HL-60 (cell line): ENCODE measurements around the gene ANKDD1A.

Experiments
- DNase-seq, 2 experiments: peaks; one replicate each; pipeline ENCODE4 v3.0.0-alpha.2; 2010 to 2020; ENCODE audit warnings: low read depth in 1 of 2, low spot score in 1 of 2
- H3K27ac ChIP-seq: fragments of 250-450 bp; sonication (Bioruptor Pico); replicated peaks from 2 replicates; pipeline ENCODE4 v1.5.1; 2020; ENCODE audit warnings: mild to moderate bottlenecking, moderate library complexity
- H3K27me3 ChIP-seq: fragments of 250-450 bp; sonication (Bioruptor Pico); 2 replicates; pipeline ENCODE4 v1.5.1; 2021; ENCODE audit warnings: mild to moderate bottlenecking, moderate library complexity; ENCODE audit not compliant: insufficient read depth, poor library complexity, severe bottlenecking
- H3K4me3 ChIP-seq: replicated peaks from 2 replicates; pipeline ENCODE4 v1.5.1; 2011; ENCODE audit warnings: mild to moderate bottlenecking, control low read depth, low read length; ENCODE audit not compliant: insufficient read depth
- GABPA ChIP-seq: IDR thresholded peaks from 2 replicates; pipeline ENCODE4 v1.6.1; 2012; ENCODE audit warnings: low read depth
- POLR2AphosphoS5 ChIP-seq: IDR thresholded peaks from 2 replicates; pipeline ENCODE4 v1.6.1; 2012; ENCODE audit warnings: low read depth
- SPI1 ChIP-seq: IDR thresholded peaks from 2 replicates; pipeline ENCODE4 v1.6.1; 2012; ENCODE audit warnings: low read depth, mild to moderate bottlenecking, borderline replicate concordance
- TF ChIP-seq, protein P1 (sequence below): IDR thresholded peaks from one replicate; pipeline ENCODE4 v1.5.1; 2011; ENCODE audit warnings: low read length, control low read depth, inconsistent platforms; ENCODE audit not compliant: insufficient read depth
- TF ChIP-seq, protein P2 (sequence below): IDR thresholded peaks from 2 replicates; pipeline ENCODE4 v1.6.1; 2012; ENCODE audit warnings: low read depth; ENCODE audit not compliant: insufficient replicate concordance

ANKDD1A gene

DNA sequence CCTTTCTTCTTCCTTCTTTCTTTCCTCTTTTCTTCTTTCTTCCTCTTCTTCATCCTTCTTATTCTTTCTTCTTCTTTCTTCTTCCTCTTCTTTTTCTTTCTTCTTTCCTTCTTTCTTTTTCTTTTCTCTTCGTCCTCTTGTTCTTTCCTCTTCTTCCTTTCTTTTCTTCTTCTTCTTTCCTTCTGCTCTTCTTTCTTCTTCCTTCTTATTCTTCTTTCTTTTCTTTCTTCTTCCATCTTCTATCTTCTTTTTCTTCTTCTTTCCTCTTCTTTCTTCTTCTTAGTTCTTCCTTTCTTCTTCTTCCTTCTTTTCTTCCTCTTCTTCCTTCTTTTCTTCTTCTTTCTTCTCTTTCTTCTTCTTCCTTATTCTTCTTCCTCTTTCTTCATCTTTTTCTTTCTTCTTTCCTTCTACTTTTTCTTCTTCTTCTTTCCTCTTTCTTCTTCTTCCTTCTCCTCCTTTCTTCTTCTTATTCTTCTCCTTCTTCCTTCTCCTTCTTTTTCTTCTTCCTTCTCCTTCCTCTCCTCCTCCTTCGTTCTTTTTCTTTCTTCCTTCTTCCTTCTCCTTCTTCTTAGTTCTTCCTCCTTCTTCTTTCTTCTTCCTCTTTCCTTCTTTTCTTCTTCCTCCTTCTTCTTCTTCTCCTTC, 40.2 kb downstream of the ANKDD1A start:
- no peak overlapping the region for H3K27ac ChIP-seq
- H3K27me3 ChIP-seq: no peaks in the 10 kb centered on the region
- no peak overlapping the region for H3K4me3 ChIP-seq
- TF ChIP-seq GABPA (no peak), POLR2AphosphoS5 (no peak), SPI1 (no peak)
- TF ChIP-seq, protein P1, sequence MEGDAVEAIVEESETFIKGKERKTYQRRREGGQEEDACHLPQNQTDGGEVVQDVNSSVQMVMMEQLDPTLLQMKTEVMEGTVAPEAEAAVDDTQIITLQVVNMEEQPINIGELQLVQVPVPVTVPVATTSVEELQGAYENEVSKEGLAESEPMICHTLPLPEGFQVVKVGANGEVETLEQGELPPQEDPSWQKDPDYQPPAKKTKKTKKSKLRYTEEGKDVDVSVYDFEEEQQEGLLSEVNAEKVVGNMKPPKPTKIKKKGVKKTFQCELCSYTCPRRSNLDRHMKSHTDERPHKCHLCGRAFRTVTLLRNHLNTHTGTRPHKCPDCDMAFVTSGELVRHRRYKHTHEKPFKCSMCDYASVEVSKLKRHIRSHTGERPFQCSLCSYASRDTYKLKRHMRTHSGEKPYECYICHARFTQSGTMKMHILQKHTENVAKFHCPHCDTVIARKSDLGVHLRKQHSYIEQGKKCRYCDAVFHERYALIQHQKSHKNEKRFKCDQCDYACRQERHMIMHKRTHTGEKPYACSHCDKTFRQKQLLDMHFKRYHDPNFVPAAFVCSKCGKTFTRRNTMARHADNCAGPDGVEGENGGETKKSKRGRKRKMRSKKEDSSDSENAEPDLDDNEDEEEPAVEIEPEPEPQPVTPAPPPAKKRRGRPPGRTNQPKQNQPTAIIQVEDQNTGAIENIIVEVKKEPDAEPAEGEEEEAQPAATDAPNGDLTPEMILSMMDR: no peak
- TF ChIP-seq, protein P2, sequence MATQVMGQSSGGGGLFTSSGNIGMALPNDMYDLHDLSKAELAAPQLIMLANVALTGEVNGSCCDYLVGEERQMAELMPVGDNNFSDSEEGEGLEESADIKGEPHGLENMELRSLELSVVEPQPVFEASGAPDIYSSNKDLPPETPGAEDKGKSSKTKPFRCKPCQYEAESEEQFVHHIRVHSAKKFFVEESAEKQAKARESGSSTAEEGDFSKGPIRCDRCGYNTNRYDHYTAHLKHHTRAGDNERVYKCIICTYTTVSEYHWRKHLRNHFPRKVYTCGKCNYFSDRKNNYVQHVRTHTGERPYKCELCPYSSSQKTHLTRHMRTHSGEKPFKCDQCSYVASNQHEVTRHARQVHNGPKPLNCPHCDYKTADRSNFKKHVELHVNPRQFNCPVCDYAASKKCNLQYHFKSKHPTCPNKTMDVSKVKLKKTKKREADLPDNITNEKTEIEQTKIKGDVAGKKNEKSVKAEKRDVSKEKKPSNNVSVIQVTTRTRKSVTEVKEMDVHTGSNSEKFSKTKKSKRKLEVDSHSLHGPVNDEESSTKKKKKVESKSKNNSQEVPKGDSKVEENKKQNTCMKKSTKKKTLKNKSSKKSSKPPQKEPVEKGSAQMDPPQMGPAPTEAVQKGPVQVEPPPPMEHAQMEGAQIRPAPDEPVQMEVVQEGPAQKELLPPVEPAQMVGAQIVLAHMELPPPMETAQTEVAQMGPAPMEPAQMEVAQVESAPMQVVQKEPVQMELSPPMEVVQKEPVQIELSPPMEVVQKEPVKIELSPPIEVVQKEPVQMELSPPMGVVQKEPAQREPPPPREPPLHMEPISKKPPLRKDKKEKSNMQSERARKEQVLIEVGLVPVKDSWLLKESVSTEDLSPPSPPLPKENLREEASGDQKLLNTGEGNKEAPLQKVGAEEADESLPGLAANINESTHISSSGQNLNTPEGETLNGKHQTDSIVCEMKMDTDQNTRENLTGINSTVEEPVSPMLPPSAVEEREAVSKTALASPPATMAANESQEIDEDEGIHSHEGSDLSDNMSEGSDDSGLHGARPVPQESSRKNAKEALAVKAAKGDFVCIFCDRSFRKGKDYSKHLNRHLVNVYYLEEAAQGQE: no peak
- DNase-seq: no peak

DNA sequence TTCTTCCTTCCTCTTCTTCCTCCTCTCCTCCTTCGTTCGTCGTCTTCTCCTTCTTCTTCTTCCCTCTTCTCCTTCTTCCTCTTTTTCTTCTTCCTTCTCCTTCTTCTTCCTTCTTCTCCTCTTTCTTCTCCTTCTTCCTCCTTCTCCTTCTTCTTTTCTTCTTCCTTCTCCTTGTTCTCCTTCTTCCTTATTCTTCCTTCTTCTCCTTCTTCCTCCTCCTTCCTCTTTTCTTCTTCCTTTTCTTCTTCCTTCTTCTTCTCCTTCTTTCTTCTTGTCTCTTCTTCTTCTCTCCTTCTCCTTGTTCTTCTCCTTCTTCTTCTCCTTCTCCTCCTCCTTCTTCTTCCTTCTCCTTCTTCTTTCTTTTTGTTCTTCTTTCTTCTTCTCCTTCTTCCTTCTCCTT, 42.7 kb downstream of the ANKDD1A start:
- no peak for TF ChIP-seq POLR2AphosphoS5
- TF ChIP-seq, protein P1: no peak
- TF ChIP-seq SPI1: no peak
- TF ChIP-seq, protein P2: no peak
- no peak for TF ChIP-seq GABPA
- Histone ChIP-seq H3K27ac (no peak overlapping the region), H3K4me3 (no peak overlapping the region), H3K27me3 (no peaks in the 10 kb centered on the region)
- DNase-seq: no peak

DNA sequence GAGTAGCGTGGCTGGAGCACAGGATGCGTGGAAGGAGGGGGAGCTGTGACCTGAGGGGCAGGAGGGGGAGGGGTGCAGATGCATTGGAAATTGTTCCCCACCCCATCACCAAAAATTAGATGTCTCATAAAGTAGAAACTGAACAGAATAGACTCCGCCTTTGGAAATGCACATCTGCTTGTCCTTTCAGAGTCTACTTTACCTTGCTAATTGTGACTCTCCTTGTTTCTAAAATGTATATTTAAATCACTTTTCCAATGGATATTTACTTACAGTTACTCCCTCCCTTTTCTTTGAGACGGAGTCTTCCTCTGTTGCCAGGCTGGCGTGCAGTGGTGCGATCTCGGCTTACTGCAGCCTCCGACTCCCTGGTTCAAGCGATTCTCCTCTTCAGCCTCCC, 47.4 kb downstream of the ANKDD1A start:
- Histone ChIP-seq H3K27me3 (no peaks in the 10 kb centered on the region), H3K4me3 (no peak overlapping the region), H3K27ac (no peak overlapping the region)
- TF ChIP-seq, protein P1: no peak
- TF ChIP-seq, protein P2: no peak
- TF ChIP-seq POLR2AphosphoS5: no peak
- TF ChIP-seq GABPA: no peak
- TF ChIP-seq SPI1: no peak
- no peak for DNase-seq
